CD4-positive, alpha-beta T cell treated with Interferon gamma for 1 hour (primary cell): Measurements from ENCODE around the gene AOC3.
"Not testable (repeated sequence)": the region's sequence is repeated elsewhere in the genome, so short reads cannot be mapped to it uniquely, and the experiment has no call there.

Experiments
- DNase-seq: peaks from one replicate; pipeline ENCODE4 v3.0.0-alpha.2; 2020

The AOC3 gene

DNA sequence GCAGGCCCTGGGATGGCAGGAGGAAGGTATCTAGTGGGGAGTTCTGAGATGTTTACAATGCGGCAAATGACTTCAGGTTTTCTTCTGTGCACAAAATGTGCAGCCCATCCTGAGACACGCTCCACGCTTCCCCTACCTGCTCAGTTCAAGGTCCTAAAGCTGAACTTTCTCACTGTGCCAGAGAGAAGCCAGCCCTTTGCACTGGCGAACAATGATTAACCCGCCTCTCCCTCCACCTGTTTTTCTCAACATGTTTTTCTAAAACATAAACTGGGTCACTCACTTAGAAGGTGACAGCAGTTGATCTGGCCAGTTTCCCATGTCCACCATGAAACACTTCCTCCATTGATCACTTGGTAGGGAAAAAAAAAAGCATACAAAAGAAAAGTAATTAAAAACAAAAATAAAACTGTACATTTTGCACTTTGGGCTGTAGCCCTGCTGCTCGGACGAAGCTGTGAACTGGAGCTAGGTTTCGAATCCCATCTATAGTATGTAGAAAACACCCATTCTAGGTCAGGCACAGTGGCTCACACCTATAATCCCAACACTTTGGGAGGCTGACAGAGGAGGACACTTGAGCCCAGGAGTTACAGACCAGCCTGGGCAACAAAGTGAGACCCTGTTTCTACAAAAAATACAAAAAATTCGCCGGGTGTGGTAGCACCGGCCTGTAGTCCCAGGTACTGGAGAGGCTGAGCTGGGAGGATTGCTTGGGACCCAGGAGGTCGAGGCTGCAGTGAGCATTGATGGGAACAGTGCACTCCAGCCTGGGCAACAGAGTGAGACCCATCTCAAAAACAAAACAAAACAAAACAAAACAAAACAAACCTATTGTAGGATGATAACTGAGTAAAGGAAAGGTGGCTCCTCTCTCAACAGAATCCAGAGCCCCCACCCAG is 43.5 kb downstream of the AOC3 start:
- no peak for DNase-seq

DNA sequence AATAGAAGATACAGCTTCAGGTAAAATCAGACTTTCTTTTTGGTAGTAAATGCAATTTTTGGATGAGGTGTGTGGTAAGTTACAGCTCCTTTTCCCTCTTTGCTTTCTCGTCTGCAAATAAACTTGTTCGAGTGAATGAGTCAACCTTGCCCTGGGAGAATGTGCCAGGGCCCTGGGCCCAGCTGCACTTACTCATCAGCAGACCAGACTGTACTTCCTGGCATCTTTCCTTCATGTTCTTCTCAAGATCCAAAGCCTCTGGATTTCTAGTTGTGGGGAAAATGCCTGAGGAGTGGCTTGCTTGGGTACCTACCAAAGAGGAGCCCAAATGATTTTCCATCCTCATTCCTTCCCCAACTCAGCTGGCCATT is 44.2 kb downstream of the AOC3 start:
- no peak for DNase-seq

DNA sequence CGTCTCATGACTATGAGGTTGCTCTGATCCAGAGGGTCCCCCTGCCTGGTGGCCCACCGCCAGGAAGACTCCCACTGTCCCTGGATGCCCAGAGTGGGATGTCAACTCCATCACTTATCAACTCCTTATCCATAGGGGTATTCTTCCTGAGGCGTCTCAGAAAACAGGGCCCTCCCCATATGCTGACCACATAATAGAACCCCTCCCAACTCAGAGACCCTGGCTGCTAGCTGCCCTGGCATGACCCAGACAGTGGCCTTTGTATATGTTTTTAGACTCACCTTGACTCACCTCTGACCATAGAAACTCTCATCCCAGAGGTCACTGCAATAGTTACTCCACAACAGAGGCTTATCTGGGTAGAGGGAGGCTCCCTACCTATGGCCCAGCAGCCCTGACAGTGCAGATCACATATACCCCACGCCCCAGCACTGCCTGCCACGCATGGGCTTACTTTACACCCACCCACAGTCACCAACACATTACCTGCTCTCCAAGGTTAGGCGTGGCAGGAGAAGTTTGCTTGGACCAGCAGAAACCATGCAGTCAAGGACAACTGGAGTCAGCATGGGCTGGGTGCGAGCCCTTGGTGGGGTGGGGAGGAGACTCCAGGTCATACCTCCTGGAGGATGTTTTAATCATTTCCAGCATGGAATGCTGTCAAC is 47.3 kb downstream of the AOC3 start:
- DNase-seq, result no peak

DNA sequence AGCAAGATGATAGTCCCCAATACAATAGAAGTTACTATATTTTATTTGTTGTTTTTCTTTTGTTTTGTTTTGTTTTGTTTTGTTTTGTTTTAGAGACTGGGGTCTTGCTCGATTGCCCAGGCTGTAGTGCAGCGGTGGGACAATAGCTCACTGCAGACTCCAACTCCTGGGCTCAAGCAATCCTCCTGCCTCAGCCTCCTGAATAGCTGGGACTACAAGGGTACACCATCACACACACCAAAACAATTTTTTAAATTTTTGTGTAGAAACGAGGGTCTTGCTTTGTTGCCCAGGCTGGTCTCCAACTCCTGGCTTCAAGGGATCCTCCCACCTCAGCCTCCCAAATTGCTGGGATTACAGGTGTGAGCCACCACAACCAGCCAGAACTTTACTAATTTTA is 49.0 kb downstream of the AOC3 start:
- DNase-seq, result not testable (repeated sequence)

DNA sequence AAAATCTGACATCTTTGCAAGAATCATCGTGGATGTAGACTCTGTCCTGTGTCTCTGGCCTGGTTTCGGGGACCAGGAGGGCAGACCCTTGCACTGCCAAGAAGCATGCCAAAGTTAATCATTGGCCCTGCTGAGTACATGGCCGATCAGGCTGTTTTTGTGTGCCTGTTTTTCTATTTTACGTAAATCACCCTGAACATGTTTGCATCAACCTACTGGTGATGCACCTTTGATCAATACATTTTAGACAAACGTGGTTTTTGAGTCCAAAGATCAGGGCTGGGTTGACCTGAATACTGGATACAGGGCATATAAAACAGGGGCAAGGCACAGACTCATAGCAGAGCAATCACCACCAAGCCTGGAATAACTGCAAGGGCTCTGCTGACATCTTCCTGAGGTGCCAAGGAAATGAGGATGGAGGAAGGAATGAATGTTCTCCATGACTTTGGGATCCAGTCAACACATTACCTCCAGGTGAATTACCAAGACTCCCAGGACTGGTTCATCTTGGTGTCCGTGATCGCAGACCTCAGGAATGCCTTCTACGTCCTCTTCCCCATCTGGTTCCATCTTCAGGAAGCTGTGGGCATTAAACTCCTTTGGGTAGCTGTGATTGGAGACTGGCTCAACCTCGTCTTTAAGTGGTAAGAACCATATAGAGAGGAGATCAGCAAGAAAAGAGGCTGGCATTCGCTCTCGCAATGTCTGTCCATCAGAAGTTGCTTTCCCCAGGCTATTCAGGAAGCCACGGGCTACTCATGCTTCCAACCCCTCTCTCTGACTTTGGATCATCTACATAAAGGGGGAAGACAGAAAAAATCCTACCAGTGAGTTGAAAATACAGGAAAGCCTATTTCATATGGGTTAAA is 49.7 kb downstream of the AOC3 start, which contains the start of gene G6PC1:
TSS of gene G6PC1 (plus strand) at position 340 of the 872 bp plus-strand sequence. CDS start at position 418, 78 bp downstream.
- no peak for DNase-seq

DNA sequence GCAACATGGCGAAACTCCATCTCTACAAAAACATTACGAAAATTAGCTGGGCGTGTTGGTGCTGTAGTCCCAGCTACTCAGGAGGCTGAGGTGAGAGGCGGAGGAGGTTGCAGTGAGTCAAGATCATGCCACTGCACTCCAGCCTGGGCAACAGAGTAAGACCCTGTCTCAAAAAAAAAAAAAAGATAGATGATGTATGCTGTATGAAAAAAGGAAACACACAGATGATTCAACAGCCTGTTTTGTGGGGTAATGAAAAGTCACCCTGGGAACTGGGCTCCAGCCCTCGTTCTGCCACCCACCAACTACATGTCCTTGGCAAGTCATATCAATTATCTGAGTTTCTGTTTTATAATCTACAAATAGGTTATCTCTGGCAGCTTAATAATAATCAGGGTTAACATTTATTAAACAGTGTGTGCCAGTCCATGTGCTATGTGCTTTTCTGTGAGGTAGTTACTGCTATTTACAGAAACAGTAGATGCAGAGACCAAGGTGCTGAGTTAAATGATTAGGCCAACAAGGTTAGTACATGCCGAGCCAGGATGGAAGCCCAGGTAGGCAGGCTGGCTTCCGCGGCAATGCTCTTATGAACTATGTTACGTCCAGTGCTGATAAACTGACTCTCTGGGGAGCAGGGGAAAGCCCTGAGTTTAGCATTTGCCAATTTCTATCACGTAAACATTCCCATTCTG is 50.7 kb downstream of the AOC3 start:
- no peak for DNase-seq

DNA sequence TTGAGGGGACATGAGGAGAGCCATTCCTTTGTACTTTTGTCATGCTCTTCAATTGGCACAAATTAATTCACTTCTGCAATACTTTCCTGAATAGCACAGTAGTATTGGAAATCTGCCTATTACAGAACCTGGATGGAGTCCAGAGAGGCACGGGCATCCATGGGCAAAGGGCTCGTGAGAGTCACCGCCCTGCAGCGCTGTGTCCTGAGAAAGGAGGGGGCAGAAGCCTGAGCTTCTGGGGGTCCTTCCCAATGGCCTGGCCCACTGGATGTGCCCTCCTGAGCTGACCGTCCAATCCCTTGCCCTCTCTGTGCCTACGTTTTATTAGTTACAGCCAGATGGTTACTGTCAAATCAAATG is 53.1 kb downstream of the AOC3 start:
- DNase-seq, result no peak

DNA sequence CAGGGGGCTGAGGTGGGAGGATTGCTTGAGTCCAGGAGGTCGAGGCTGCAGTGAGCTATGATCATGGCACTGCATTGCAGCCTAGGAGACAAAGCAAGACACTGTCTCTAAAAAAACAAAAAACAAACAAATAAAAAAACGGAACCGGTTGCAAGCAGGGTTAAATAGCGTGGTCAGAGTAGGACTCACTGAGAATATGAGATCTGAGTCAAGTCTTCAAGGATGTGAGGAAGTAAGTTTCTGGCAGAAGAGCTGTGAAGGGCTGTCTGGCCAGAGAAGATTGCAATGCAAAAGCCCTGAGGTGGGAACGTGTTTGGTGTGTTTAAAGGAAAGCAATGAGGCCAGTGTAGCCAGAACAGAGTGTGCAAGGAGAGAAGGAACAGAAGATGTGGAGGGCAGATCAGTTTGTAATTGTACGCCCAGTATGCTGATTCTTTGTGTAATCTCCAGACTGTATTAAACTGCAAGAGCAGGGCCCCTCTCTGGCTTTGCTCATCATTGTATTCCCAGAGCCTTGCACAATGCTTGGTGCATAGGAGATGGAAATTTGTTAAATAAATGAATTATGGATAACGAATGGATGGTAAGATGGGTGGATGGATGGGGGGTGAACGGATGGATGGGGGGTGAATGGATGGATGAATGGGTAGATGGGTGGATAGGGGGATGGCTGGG is 55.9 kb downstream of the AOC3 start:
- no peak for DNase-seq
